Liver (tissue), 9 donors: Measurements from ENCODE around the gene ZGPAT. TPM values are rescaled to one million over a fixed set of nuclear protein-coding genes. Genes with fewer than 3 reads are reported as not detected.

ENCODE experiments used
- DNase-seq: peaks from one replicate; pipeline ENCODE4 v3.0.0-alpha.2; 2017; ENCODE audit warnings: low spot score
- H3K27ac ChIP-seq, 2 donors: one replicate each; pipeline ENCODE4 v1.7.0; 2013; ENCODE audit warnings: inconsistent platforms in 2 of 2, low read length in 2 of 2, control low read depth in 1 of 2, low read depth in 1 of 2, mild to moderate bottlenecking in 1 of 2
- H3K27me3 ChIP-seq, 4 donors: one replicate each; pipeline versions ENCODE4 v1.6.1 to v1.7.0; 2013; ENCODE audit warnings: low read length in 3 of 4, inconsistent platforms in 1 of 4, mild to moderate bottlenecking in 1 of 4, moderate library complexity in 1 of 4; ENCODE audit not compliant: control insufficient read depth in 4 of 4, insufficient read depth in 4 of 4
- H3K36me3 ChIP-seq, 4 donors: one replicate each; pipeline versions ENCODE4 v1.6.1 to v1.7.0; 2013; ENCODE audit warnings: low read length in 3 of 4, mild to moderate bottlenecking in 3 of 4, low read depth in 1 of 4, moderate library complexity in 1 of 4; ENCODE audit not compliant: control insufficient read depth in 4 of 4, insufficient read depth in 3 of 4
- H3K4me1 ChIP-seq, 4 donors: one replicate each; pipeline versions ENCODE4 v1.6.1 to v1.7.0; 2013; ENCODE audit warnings: low read length in 3 of 4, mild to moderate bottlenecking in 3 of 4, moderate library complexity in 1 of 4; ENCODE audit not compliant: control insufficient read depth in 4 of 4, insufficient read depth in 4 of 4
- H3K4me3 ChIP-seq, 3 donors: one replicate each; pipeline versions ENCODE4 v1.6.1 to v1.7.0; 2013; ENCODE audit warnings: low read length in 3 of 3, control low read depth in 1 of 3, low read depth in 1 of 3, mild to moderate bottlenecking in 1 of 3
- H3K9ac ChIP-seq, 2 donors: one replicate each; pipeline ENCODE4 v1.7.0; 2013; ENCODE audit warnings: low read length in 2 of 2, mild to moderate bottlenecking in 2 of 2, moderate library complexity in 2 of 2, control low read depth in 1 of 2, low read depth in 1 of 2
- H3K9me3 ChIP-seq, 4 donors: one replicate each; pipeline versions ENCODE4 v1.6.1 to v1.7.0; 2013; ENCODE audit warnings: low read length in 3 of 4; ENCODE audit not compliant: control insufficient read depth in 4 of 4
- EGR1 ChIP-seq, 2 donors: IDR thresholded peaks; 2 replicates each; pipeline ENCODE4 v1.6.1; 2016 to 2018; ENCODE audit warnings: antibody characterized with exemption in 2 of 2, low read depth in 2 of 2
- FOXA1 ChIP-seq: IDR thresholded peaks from 2 replicates; pipeline ENCODE4 v1.6.1; 2016; ENCODE audit warnings: antibody characterized with exemption
- FOXA2 ChIP-seq: IDR thresholded peaks from 2 replicates; pipeline ENCODE4 v1.6.1; 2016; ENCODE audit warnings: antibody characterized with exemption
- GABPA ChIP-seq, 2 donors: IDR thresholded peaks in 1 of 2; conservative IDR thresholded peaks in 1 of 2; 2 replicates each; pipeline ENCODE4 v1.6.1; 2016; ENCODE audit warnings: antibody characterized with exemption in 2 of 2, mild to moderate bottlenecking in 1 of 2, moderate library complexity in 1 of 2
- HNF4G ChIP-seq: IDR thresholded peaks from 2 replicates; pipeline ENCODE4 v1.6.1; 2016; ENCODE audit warnings: antibody characterized with exemption
- JUND ChIP-seq, 2 donors: IDR thresholded peaks; 2 replicates each; pipeline ENCODE4 v1.6.1; 2016; ENCODE audit warnings: antibody characterized with exemption in 2 of 2
- MAX ChIP-seq: IDR thresholded peaks from 2 replicates; pipeline ENCODE4 v1.6.1; 2016; ENCODE audit warnings: antibody characterized with exemption
- NR2F2 ChIP-seq: IDR thresholded peaks from 2 replicates; pipeline ENCODE4 v1.6.1; 2016; ENCODE audit warnings: antibody characterized with exemption
- RAD21 ChIP-seq, 2 donors: IDR thresholded peaks; 2 replicates each; pipeline ENCODE4 v1.6.1; 2016; ENCODE audit warnings: antibody characterized with exemption in 2 of 2, mild to moderate bottlenecking in 2 of 2
- RXRA ChIP-seq, 2 donors: IDR thresholded peaks; 2 replicates each; pipeline ENCODE4 v1.6.1; 2017 to 2018; ENCODE audit warnings: antibody characterized with exemption in 2 of 2, mild to moderate bottlenecking in 1 of 2
- SP1 ChIP-seq: IDR thresholded peaks from 2 replicates; pipeline ENCODE4 v1.6.1; 2018; ENCODE audit warnings: antibody characterized with exemption, mild to moderate bottlenecking
- TAF1 ChIP-seq: conservative IDR thresholded peaks from 2 replicates; pipeline ENCODE4 v1.6.1; 2016; ENCODE audit warnings: antibody characterized with exemption, mild to moderate bottlenecking
- YY1 ChIP-seq: IDR thresholded peaks from 2 replicates; pipeline ENCODE4 v1.6.1; 2016; ENCODE audit warnings: antibody characterized with exemption, mild to moderate bottlenecking
- WGBS: extraction: QIAGEN DNeasy Blood & Tissue Kit; methylation state at CpG from one replicate; pipeline ENCODE4 v1.1.7; 2013; 5-methylcytosine and 5-hydroxymethylcytosine counted together
- polyA plus RNA-seq, 2 donors: library from polyadenylated mRNA; stranded (reverse) in 1 of 2; unstranded in 1 of 2; fragments of 200-250 nt in 1 of 2; fragments of >200 nt in 1 of 2; fragmentation: Nextera tagmentation in 1 of 2; extraction: Ambion mirVana in 1 of 2; gene quantifications; one replicate each; pipeline versions ENCODE4 v1.2.1 to v1.2.3, GENCODE V29; 2013 to 2015
- total RNA-seq, 2 donors: library from RNA; depleted of rRNA; stranded (reverse); fragments of >200 nt; gene quantifications; one replicate each; pipeline ENCODE4 v1.2.3, GENCODE V29; 2014
- TF ChIP-seq, protein P1 (sequence below): IDR thresholded peaks from 2 replicates; pipeline ENCODE4 v1.6.1; 2016; ENCODE audit warnings: antibody characterized with exemption
- TF ChIP-seq, protein P2 (sequence below): IDR thresholded peaks from 2 replicates; pipeline ENCODE4 v1.6.1; 2016; ENCODE audit warnings: antibody characterized with exemption, mild to moderate bottlenecking
- TF ChIP-seq, protein P3 (sequence below): IDR thresholded peaks from 2 replicates; pipeline ENCODE4 v1.6.1; 2016; ENCODE audit warnings: antibody characterized with exemption
- donor health status: healthy.
- donor health status: healthy.
- donor health status: healthy.
- donor health status: healthy.
- donor health status: healthy.

Gene ZGPAT
- total and polyA plus RNA-seq, 4 donors, result 10.3 to 90.5 (median 20.5) TPM

- no peaks in the 10 kb centered on the region for H3K36me3 ChIP-seq
- 82% methylated on average over 13 of the region's 13 CpGs for WGBS
- peak; percentile 35 for DNase-seq
These were observed 25.3 kb downstream of the ZGPAT start for GRCh38 chr20:63733117-63733516.

GRCh38 chr20:63733579-63734081 is 25.8 kb downstream of the ZGPAT start:
- H3K4me1 ChIP-seq, result peaks cover 6 to 63% (median 47%) of the 10 kb centered on the region in 4 donors
- H3K27ac ChIP-seq, result peak overlapping the region in 1 of 2 donors; percentile 64
- TF ChIP-seq RAD21 (IDR thresholded peaks at IDR 0.05) (no peak), NR2F2 (no peak), SP1 (no peak), FOXA1 (no peak), FOXA2 (no peak), GABPA (IDR thresholded peaks at IDR 0.05 in 1 of 2, conservative IDR thresholded peaks at IDR 0.05 in 1 of 2) (no peak), YY1 (no peak), JUND (IDR thresholded peaks at IDR 0.05) (no peak), RXRA (IDR thresholded peaks at IDR 0.05) (no peak), MAX (no peak)
- TF ChIP-seq, protein P1, sequence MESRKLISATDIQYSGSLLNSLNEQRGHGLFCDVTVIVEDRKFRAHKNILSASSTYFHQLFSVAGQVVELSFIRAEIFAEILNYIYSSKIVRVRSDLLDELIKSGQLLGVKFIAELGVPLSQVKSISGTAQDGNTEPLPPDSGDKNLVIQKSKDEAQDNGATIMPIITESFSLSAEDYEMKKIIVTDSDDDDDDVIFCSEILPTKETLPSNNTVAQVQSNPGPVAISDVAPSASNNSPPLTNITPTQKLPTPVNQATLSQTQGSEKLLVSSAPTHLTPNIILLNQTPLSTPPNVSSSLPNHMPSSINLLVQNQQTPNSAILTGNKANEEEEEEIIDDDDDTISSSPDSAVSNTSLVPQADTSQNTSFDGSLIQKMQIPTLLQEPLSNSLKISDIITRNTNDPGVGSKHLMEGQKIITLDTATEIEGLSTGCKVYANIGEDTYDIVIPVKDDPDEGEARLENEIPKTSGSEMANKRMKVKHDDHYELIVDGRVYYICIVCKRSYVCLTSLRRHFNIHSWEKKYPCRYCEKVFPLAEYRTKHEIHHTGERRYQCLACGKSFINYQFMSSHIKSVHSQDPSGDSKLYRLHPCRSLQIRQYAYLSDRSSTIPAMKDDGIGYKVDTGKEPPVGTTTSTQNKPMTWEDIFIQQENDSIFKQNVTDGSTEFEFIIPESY, result no peak

More at GRCh38 chr20:63733117-63733516, 25.3 kb downstream of the ZGPAT start:
- H3K4me3 ChIP-seq, result no peak overlapping the region
- H3K4me1 ChIP-seq, result peaks cover 11 to 68% (median 49%) of the 10 kb centered on the region in 4 donors
- no peak overlapping the region for H3K9ac ChIP-seq
- H3K9me3 ChIP-seq, result no peaks in the 10 kb centered on the region
- H3K27me3 ChIP-seq, result no peaks in the 10 kb centered on the region
- TF ChIP-seq RXRA (IDR thresholded peaks at IDR 0.05) (no peak), MAX (no peak), JUND (IDR thresholded peaks at IDR 0.05) (no peak), RAD21 (IDR thresholded peaks at IDR 0.05) (no peak), GABPA (IDR thresholded peaks at IDR 0.05 in 1 of 2, conservative IDR thresholded peaks at IDR 0.05 in 1 of 2) (no peak), YY1 (no peak), HNF4G (no peak), FOXA2 (no peak), TAF1 (no peak), NR2F2 (no peak), SP1 (no peak), EGR1 (IDR thresholded peaks at IDR 0.05; ENCODE audit: low read depth in 2 of 2) (no peak)
- TF ChIP-seq, protein P2, sequence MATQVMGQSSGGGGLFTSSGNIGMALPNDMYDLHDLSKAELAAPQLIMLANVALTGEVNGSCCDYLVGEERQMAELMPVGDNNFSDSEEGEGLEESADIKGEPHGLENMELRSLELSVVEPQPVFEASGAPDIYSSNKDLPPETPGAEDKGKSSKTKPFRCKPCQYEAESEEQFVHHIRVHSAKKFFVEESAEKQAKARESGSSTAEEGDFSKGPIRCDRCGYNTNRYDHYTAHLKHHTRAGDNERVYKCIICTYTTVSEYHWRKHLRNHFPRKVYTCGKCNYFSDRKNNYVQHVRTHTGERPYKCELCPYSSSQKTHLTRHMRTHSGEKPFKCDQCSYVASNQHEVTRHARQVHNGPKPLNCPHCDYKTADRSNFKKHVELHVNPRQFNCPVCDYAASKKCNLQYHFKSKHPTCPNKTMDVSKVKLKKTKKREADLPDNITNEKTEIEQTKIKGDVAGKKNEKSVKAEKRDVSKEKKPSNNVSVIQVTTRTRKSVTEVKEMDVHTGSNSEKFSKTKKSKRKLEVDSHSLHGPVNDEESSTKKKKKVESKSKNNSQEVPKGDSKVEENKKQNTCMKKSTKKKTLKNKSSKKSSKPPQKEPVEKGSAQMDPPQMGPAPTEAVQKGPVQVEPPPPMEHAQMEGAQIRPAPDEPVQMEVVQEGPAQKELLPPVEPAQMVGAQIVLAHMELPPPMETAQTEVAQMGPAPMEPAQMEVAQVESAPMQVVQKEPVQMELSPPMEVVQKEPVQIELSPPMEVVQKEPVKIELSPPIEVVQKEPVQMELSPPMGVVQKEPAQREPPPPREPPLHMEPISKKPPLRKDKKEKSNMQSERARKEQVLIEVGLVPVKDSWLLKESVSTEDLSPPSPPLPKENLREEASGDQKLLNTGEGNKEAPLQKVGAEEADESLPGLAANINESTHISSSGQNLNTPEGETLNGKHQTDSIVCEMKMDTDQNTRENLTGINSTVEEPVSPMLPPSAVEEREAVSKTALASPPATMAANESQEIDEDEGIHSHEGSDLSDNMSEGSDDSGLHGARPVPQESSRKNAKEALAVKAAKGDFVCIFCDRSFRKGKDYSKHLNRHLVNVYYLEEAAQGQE, result no peak
- TF ChIP-seq, protein P3, sequence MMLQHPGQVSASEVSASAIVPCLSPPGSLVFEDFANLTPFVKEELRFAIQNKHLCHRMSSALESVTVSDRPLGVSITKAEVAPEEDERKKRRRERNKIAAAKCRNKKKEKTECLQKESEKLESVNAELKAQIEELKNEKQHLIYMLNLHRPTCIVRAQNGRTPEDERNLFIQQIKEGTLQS, result no peak
- no peak overlapping the region for H3K27ac ChIP-seq

More at GRCh38 chr20:63733579-63734081, 25.8 kb downstream of the ZGPAT start:
- no peak overlapping the region for H3K4me3 ChIP-seq
- no peaks in the 10 kb centered on the region for H3K9me3 ChIP-seq
- DNase-seq, result no peak
- H3K9ac ChIP-seq, result no peak overlapping the region
- H3K36me3 ChIP-seq, result no peaks in the 10 kb centered on the region
- no peaks in the 10 kb centered on the region for H3K27me3 ChIP-seq
- 91% methylated on average over 18 of the region's 18 CpGs for WGBS
